Measurements from ENCODE around the gene VTN.

DNA sequence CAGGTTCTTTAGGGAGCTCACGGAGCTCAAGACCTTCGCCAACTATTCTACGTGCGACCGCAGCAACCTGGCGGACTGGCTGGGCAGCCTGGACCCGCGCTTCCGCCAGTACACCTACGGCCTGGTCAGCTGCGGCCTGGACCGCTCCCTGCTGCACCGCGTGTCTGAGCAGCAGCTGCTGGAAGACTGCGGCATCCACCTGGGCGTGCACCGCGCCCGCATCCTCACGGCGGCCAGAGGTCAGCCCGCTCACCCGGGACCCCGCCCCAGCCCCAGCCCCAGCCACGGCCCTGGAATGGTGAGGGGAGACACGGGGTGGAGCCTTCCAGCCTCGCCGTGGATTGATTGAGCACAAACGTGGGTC is 14.9 kb upstream of the VTN start:
- TF ChIP-seq, protein P1, sequence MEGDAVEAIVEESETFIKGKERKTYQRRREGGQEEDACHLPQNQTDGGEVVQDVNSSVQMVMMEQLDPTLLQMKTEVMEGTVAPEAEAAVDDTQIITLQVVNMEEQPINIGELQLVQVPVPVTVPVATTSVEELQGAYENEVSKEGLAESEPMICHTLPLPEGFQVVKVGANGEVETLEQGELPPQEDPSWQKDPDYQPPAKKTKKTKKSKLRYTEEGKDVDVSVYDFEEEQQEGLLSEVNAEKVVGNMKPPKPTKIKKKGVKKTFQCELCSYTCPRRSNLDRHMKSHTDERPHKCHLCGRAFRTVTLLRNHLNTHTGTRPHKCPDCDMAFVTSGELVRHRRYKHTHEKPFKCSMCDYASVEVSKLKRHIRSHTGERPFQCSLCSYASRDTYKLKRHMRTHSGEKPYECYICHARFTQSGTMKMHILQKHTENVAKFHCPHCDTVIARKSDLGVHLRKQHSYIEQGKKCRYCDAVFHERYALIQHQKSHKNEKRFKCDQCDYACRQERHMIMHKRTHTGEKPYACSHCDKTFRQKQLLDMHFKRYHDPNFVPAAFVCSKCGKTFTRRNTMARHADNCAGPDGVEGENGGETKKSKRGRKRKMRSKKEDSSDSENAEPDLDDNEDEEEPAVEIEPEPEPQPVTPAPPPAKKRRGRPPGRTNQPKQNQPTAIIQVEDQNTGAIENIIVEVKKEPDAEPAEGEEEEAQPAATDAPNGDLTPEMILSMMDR (IDR thresholded peaks at IDR 0.05): no peak
- no peak for TF ChIP-seq POLR2A (IDR thresholded peaks at IDR 0.05)

Data from thyroid gland (tissue), 4 donors.